ENCODE results near the gene CPA3. TPM values are rescaled to one million over a fixed set of nuclear protein-coding genes. Genes with fewer than 3 reads are reported as not detected.

Gene CPA3
- total RNA-seq: not detected in 2 replicates

GRCh38 chr3:148865049-148865448, at the start of gene CPA3:
CPA3 (plus strand) TSS chr3:148865296; CDS start chr3:148865308, 12 bp downstream.

GRCh38 chr3:148827585-148827984, 37.5 kb upstream of the CPA3 start, which contains the start of gene CPB1:
CPB1 (plus strand) TSS chr3:148827811; CDS start chr3:148827824, 13 bp downstream.

Other genes with a start within 250 kb of the CPA3 start
- gene AGTR1, start 167.4 kb upstream of the CPA3 start, total RNA-seq: 19.3 and 20.5 TPM in 2 replicates
- not detected in 2 replicates for gene CPB1, start 37.5 kb upstream of the CPA3 start, total RNA-seq
- gene GYG1, start 126.2 kb downstream of the CPA3 start, total RNA-seq: 21.7 and 27.2 TPM in 2 replicates
- 29.4 and 31.4 TPM in 2 replicates for gene HLTF, start 221.2 kb downstream of the CPA3 start, total RNA-seq

Data from cardiac ventricle fibroblast (primary cell).